SHP77 (cell line): Measurements from ENCODE around the gene KIAA0513.
"Not testable (repeated sequence)": the region's sequence is repeated elsewhere in the genome, so short reads cannot be mapped to it uniquely, and the experiment has no call there.

Experiments
- DNase-seq, 2 experiments: peaks; one replicate each; lab custom pipeline; 2025; lab: John Stamatoyannopoulos, UW

KIAA0513 gene

DNA sequence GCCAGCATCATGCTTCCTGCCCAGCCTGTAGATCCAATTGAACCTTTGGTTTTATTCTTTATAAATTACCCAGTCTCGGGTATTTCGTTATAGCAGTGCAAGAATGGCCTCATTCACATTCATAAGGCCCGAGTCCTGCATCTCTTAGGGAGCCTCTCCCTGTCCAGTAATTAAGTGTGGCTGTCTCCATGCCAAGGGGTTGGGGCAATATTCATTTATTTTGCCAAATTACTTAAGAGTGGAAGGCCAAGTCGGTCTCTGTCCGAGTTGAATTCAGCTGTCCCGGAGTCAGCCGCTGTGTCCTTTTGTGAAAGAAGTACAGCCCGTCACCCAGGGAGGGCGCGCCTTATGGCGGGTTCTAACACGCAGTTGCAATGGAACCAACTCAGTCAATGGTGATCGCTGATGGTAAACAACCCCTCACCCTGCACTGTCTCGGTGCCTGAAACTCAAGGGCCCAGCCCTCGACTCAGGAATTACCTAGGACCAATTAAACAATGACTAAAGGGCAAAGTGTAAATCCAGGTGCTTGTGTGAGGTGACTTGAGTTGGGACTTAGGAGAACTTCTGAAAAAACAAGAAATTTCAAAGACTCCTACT is 22.2 kb downstream of the KIAA0513 start:
- no peak for DNase-seq

- DNase-seq = no peak
Observed at GRCh38 chr16:85051067-85051581, 23.5 kb downstream of the KIAA0513 start.

DNA sequence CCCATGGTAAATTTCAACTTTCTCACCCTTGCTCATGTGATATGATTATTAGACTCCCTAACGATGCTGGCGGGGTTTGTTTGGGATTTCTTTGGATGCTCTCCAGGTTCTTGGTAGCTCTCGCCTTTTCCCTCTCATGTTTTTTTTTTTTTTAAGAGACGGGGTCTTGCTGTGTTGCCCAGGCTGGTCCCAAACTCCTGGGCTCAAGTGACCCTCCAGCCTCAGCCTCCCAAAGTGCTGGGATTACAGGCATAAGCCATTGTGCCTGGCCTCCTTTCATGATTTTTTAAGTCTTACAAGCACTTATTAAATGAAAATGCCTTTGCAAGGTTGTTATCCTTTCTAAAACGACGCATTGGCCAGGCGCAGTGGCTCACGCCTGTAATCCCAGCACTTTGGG is 24.1 kb downstream of the KIAA0513 start:
- DNase-seq = no peak

DNA sequence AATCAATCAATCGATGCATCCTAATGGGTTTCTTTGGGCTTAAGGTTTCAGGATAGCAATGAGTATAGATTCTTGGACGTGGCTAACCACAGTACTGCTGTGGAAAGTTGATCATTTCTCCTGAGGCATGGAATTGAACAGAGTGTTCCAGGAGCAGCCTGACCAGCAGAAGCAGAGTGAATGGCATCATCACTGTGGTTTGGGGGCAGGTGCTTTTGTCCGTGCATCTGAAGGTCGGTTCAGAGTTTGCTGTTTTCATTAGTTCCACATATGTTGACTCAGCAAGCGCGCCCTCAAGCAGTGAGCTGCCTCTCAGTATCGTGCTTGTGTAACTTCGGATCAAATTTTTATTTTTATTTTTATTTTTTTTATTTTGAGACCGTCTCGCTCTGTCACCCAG is 24.9 kb downstream of the KIAA0513 start:
- no peak for DNase-seq

GRCh38 chr16:85054321-85054720 is 26.7 kb downstream of the KIAA0513 start:
- not testable (repeated sequence) for DNase-seq

DNA sequence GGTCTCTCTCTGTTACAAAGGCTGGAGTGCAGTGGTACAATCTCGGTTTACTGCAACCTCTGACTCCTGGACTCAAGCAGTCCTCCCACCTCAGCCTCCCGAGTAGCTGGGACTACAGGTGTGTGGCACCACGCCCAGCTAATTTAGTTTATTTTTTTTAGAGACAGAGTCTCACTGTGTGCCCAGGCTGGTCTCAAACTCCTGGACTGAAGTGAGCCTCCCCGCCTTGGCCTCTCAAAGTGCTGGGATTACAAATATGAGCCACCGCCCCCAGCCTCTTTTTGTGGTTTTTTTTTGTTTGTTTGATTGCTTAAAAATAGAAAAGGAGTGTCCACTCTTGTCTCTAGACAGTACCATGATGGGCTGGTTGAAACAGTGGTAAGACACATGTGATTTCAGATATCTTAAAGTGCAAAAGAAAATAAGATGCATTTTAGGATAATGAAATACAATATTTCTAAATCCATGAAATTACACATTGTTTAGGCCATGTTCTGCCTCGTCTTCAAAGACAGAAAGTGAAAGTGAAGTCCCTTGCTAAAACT is 27.4 kb downstream of the KIAA0513 start:
- DNase-seq = no peak

- DNase-seq = no peak
Observed at GRCh38 chr16:85055493-85056210, 28.1 kb downstream of the KIAA0513 start.

- no peak for DNase-seq
Observed at GRCh38 chr16:85056211-85056748, 28.7 kb downstream of the KIAA0513 start.

DNA sequence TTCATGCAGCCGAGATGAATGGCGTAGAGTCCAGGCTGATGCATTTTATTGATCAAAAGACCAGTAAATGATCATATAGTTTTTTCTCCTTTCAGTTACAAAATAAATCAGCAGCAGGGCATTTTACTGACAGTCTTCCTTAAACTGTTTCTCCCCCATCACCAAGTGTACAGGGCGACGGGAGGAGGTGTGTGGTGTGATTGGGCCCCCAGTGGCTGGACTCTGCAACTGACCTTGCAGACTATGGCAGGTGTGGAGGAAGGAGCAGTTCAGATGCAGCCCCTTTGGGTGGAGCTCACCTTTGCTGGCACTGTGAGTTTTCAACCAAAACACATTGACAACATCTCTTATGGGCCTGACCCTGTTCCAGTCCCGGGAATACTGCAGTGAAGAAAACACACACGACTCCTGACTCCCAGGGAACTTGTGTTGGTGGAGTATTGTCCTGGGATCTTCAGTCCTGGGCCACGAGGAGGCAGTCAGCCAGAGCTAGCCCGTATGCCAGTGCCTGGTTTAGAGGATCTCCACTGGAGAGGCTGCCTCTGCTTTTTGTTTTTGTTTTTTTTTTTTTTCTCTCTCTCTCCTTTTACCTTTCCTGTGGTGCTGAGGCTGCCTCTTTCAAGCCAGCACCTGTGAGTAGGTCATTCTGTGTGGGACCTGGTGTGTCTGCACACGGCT is 29.8 kb downstream of the KIAA0513 start:
- DNase-seq = peak in 1 of 2 experiments; percentile 22

DNA sequence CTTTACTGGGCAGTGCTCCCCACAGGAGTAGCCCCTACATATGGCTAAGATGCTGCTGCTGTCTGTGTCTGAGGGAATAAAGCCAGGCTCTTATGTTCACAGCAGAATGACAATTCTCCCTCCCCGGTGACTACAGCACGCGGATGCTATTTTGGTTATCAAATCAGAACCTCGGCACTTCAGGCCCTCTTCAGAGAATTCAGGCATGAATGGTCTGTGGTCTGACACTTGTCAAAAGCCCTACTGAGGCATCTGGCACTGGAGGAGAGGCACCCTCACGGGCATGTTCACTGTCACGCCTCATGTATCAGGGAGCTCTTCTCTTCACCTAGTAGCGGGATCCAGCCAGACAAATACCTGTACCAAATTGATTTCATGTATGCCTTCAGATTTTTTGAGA is 30.4 kb downstream of the KIAA0513 start:
- DNase-seq = no peak

- no peak for DNase-seq
Observed at GRCh38 chr16:85058909-85059308, 31.3 kb downstream of the KIAA0513 start.

DNA sequence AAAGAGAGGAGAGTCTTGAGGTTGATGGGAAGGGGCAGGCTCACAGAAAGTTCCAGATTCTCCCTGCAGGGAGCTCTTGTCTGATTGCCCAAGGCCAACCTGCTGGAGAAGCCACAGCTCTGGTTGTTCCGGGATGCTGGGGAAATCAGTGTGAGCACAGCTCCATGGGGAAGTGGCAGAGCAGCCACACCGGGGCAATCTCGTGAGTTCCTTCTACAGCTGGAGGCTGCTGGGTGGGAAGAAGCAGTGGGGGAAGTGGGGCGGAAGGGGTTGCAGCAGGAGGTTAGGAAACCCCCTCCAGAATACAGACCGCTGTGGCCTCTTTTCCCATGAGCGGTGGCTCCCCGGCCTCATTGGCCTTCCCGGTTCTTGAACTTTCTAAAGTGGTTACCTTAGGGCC is 34.0 kb downstream of the KIAA0513 start:
- DNase-seq = no peak

DNA sequence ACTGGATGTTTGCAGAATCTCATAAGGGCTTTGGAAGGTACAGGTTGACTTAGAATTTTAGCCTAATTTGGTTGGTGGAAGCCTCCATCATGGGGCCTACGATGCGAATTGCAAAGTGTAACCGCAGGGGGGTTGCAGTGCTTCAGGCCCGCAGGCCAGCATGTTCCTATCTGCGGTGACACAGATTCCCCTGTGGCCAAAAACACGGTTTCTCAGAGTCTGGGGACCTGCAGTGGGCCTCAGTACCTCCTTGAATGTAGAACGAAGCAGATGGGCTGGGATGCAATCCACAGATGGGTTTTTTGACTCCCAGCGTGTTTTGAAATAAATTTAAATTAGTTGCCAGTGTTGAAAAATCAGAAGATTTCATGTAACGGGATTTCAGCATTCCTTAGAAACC is 34.7 kb downstream of the KIAA0513 start:
- no peak for DNase-seq

GRCh38 chr16:85062845-85063244 is 35.2 kb downstream of the KIAA0513 start:
- DNase-seq = no peak

GRCh38 chr16:85064186-85064585 is 36.6 kb downstream of the KIAA0513 start:
- DNase-seq = no peak

DNA sequence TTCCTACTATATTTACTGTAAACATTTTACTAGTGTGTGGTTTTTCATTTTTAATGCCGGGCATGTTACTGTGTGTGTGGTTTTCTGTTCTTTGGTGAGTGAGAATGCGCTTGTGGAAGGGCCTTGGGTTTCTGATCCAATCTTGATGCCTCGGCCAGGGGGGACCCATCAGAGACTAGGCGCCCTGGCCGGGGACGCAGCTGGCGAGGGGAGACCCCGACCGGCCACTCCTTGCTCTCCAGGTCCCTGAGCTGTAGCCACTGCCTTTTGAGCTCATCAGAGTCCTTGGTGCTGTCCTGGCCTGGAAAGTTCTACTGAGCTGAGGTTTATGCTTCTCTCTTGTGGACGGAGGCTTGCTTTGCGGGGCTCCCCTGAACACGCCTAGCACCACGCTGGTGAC is 37.5 kb downstream of the KIAA0513 start:
- no peak for DNase-seq

DNA sequence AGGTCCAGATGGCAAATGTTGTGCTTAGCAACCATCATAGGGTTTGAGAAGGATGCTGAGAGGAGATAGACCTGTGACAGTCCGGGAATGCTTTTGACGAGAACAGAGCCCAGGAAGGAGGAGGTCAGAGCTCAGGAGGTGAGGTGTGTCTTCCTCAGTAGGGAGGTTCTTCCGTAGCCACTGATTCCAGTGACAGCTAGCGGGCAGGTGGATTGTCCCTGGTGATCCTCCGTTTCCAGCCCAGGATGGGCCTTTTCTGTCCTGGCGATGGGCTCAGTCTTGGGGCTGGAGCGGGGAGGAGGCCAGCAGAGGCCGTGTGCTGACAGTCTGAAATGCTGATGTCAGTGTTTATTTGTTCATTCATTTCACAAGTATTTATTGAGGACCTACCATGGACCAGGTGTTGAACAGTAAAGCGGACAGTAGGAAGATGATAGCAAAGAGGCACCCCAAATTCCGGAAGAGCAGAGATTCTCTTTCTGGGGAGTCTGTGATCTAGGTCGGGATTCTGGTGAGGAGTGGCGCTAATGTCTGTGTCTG is 38.8 kb downstream of the KIAA0513 start:
- no peak for DNase-seq

DNA sequence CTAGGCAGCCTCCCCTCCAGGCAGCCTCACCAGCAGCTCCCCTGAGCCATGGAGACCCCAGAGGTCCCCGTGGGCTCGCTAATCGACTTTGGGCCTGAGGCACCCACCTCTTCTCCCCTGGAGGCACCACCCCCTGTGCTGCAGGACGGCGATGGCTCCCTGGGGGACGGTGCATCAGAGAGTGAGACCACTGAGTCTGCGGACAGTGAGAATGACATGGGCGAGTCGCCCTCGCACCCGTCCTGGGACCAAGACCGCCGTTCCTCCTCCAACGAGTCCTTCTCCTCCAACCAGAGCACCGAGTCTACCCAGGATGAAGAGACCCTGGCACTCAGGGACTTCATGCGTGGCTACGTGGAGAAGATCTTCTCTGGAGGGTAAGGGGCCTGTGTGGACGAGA is 39.4 kb downstream of the KIAA0513 start:
- DNase-seq = no peak

GRCh38 chr16:85067426-85067825 is 39.8 kb downstream of the KIAA0513 start:
- no peak for DNase-seq

DNA sequence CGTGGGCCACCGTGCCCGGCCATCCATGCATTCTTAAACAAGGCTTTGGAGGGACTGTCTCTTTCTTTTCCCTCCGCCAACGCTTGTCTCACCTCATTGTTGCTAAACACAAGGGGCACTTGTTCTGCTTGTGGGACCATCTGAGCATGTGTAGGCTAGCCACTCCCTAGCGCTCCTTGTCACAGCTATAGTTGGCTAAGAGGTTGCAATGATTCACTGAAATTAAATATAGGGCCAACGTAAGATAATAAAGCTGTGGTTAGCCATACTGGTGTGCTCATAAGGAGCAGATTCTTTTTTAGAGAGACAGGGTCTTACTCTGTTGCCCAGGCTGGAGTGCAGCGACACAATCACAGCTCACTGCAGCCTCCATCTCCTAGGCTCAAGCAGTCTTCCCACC is 41.2 kb downstream of the KIAA0513 start:
- no peak for DNase-seq

DNA sequence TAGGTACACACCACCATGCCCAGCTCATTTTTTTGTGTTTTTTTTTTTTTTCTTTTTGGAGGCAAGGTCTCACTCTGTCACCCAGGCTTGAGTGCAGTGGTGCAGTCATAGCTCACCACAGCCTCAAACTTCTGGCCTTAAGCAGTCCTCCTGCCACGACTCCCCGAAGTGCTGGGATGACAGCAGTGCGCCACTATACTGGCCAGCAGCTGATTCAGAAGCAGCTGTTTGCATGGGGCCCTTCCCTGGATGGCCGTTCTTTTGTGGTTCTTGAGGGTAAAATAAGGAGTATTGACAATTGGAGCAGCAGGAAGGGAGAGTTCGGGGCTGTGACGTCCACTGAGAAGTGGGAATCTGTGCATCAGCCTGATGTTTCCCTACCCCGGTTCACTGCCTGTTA is 41.6 kb downstream of the KIAA0513 start:
- no peak for DNase-seq
